Activated CD4-positive, alpha-beta memory T cell treated with anti-CD3 and anti-CD28 coated beads for 36 hours (primary cell): ENCODE data around the gene SPCS2. TPM values are rescaled to one million over a fixed set of nuclear protein-coding genes. Genes with fewer than 3 reads are reported as not detected.
A peak's percentile ranks its signal among the peaks of the same experiment; 100 is the strongest.

Experiments used
- CTCF ChIA-PET: fragments of 350-600 bp; sonication (Branson Sonifier 250); formaldehyde crosslinking; loops from one replicate; lab custom pipeline; 2021; ENCODE audit warnings: antibody characterized with exemption, inconsistent platforms; lab: Charles Lee
- POLR2A ChIA-PET: fragments of 350-600 bp; sonication (Branson Sonifier 250); formaldehyde crosslinking; loops from one replicate; lab custom pipeline; 2021; ENCODE audit warnings: antibody characterized with exemption; lab: Charles Lee
- DNase-seq: peaks from one replicate; pipeline ENCODE4 v3.0.0-alpha.2; 2020
- H3K27ac Mint-ChIP-seq: one replicate; pipeline ENCODE4 v1.8.0; 2021; ENCODE audit warnings: mixed read lengths
- H3K27me3 Mint-ChIP-seq: one replicate; pipeline ENCODE4 v1.8.0; 2021; ENCODE audit warnings: mixed read lengths
- H3K36me3 Mint-ChIP-seq: one replicate; pipeline ENCODE4 v1.8.0; 2021; ENCODE audit warnings: mixed read lengths
- H3K4me1 Mint-ChIP-seq: one replicate; pipeline ENCODE4 v1.8.0; 2021; ENCODE audit warnings: low read depth, mixed read lengths
- H3K4me3 Mint-ChIP-seq: one replicate; pipeline ENCODE4 v1.8.0; 2021; ENCODE audit warnings: mild to moderate bottlenecking, mixed read lengths
- H3K9me3 Mint-ChIP-seq: one replicate; pipeline ENCODE4 v1.8.0; 2021; ENCODE audit warnings: mixed read lengths
- intact Hi-C: fragments of 100-400 bp; cut with micrococcal nuclease; formaldehyde crosslinking; loops from one replicate; pipeline ENCODE4 v1.15.1; 2023
- total RNA-seq, 2 experiments: library from RNA; stranded (reverse); gene quantifications; one replicate each; pipeline ENCODE4 v1.2.3, GENCODE V29; 2021

Gene SPCS2
- total RNA-seq: 100 to 1,000 TPM; 126 to 138 TPM

DNA sequence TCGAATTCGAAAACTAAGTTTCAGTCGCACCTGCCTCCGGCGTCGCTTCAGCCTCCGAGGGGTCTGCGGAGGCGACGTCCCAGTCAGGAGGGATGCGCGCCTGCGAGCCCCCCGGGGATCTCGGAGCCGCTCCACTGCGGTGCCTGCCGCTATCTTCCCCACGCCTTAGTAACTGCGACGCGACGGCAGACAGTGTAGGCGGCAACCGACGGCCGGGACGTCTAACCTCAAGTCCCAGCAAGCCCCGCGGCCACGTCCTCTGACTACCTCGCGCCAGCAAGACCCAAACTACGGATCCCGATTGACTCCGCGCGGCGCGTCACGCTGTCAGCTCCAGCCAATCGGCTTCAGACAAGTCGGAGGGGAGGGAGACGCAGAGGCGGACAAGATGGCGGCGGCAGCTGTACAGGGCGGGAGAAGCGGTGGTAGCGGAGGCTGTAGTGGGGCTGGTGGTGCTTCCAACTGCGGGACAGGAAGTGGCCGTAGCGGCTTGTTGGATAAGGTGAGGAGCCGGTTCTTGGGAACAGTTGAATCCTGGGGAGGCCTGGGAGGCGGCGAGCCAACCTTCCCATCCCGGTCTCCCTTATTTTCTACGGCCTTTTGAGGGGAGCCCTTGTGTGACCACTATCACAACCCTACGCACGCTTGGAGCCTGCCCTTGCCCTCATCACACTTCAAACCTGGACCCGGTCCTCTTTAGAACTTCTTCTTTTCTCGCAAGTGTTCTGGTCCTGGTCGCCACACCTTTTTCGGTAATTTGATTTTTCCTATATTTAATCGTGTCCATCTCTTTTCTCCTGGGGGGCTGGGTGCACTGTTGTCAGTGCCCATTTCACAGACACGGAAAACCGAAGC, at the start of gene SPCS2, which contains the start of gene XRRA1:
Gene SPCS2, plus strand, starts transcription at position 369 of the 855 bp plus-strand sequence. Its CDS starts 20 bp downstream, at position 389.
Gene XRRA1, minus strand, starts transcription at position 194 of the 855 bp plus-strand sequence. CDS start 8,213 bp downstream, outside the sequence.
- peaks cover 19% of the 10 kb centered on the region for H3K36me3 Mint-ChIP-seq
- H3K4me3 Mint-ChIP-seq: peak within 1 kb of the TSS; percentile 99
- peak; percentile 99 for DNase-seq
- no peaks in the 10 kb centered on the region for H3K9me3 Mint-ChIP-seq
- POLR2A ChIA-PET: interaction anchor here (0.8 to 1.4 kb wide), 4 partner anchors 35 to 74 kb away, joined by 3 to 8 read pairs (median 3); partner anchors contain the start of gene NEU3
- H3K27me3 Mint-ChIP-seq: no peaks in the 10 kb centered on the region
- H3K27ac Mint-ChIP-seq: peak within 1 kb of the TSS; percentile 91
- CTCF ChIA-PET: interaction anchor here (0.6 to 1.0 kb wide), 3 partner anchors 19 to 292 kb away, joined by 3 to 4 read pairs (median 4); no protein-coding TSS in a partner anchor
- intact Hi-C loops: loop anchor here (1.0 to 2.0 kb wide), 4 partner anchors 16 to 404 kb away; partner anchors contain the start of gene NEU3
- H3K4me1 Mint-ChIP-seq: peaks cover 39% of the 10 kb centered on the region

DNA sequence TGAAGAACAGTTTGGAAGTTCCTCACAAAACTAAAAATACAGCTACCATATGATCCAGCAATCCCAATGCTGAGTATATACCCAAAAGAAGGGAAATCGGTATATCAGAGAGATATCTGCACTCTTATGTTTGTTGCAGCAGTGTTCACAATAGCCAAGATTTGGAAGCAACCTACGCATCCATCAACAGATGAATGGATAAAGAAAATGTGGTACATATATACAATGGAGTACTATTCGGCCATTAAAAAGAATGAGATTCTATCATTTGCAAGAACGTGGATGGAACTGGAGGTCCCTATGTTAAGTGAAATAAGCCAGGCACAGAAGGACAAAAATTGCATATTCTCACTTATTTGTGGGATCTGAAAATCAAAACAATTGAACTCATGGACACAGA, 46.7 kb upstream of the SPCS2 start:
- POLR2A ChIA-PET: no interaction called here
- H3K27me3 Mint-ChIP-seq: no peaks in the 10 kb centered on the region
- no peak overlapping the region for H3K27ac Mint-ChIP-seq
- intact Hi-C loops: no loop called here
- no peak overlapping the region for H3K4me3 Mint-ChIP-seq
- peaks cover 44% of the 10 kb centered on the region for H3K9me3 Mint-ChIP-seq
- H3K36me3 Mint-ChIP-seq: peaks cover 39% of the 10 kb centered on the region
- DNase-seq: no peak
- H3K4me1 Mint-ChIP-seq: no peaks in the 10 kb centered on the region
- CTCF ChIA-PET: no interaction called here

DNA sequence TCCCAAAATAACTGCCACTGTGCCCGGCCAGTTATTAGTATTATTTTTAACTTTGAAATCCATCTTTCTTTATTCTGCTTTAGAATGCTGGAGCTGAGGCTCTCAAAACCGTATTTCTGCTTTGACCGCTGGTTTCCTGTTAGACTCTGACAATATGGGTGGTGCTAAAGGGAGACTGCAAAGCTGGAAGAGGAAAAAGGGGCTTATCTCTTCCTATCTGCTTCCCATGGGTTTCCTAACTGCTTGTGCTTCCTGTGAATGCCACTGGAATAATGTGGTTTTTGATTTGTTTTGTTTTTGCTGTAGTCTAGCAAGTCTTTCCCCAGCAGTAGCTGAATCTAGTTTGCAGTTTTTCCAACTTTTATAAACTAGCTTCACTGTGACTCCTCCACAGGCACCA, 43.7 kb upstream of the SPCS2 start:
- Mint-ChIP-seq H3K27ac (no peak overlapping the region), H3K36me3 (peaks cover 26% of the 10 kb centered on the region), H3K4me3 (no peak overlapping the region), H3K4me1 (no peaks in the 10 kb centered on the region), H3K9me3 (peaks cover 22% of the 10 kb centered on the region), H3K27me3 (no peaks in the 10 kb centered on the region)
- DNase-seq: no peak
- ChIA-PET CTCF (no interaction called here), POLR2A (no interaction called here)
- intact Hi-C loops: no loop called here

DNA sequence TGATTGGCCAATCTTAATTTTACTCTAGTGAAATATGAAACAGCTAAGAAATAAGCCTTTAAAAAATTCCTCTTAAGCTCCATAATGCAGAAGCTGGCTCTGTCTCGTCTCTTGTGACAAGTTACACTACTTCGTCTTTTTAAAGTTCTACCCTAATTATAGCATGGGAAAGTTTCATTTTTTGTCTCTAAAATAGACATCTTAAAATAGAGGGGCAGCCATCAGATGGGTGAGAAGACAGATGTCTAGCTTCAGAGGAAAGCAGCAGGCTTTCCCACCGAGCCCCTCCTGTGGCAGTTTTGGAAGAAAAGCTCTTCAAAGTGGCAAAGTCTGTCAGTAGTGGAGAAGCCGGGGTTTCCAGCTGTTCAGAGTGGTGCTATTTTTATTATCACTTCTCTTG, 39.7 kb upstream of the SPCS2 start:
- Mint-ChIP-seq H3K4me1 (no peaks in the 10 kb centered on the region), H3K4me3 (no peak overlapping the region), H3K27me3 (no peaks in the 10 kb centered on the region), H3K36me3 (peaks cover 16% of the 10 kb centered on the region), H3K9me3 (no peaks in the 10 kb centered on the region), H3K27ac (no peak overlapping the region)
- intact Hi-C loops: no loop called here
- DNase-seq: no peak
- CTCF ChIA-PET: interaction anchor here (1.3 to 1.8 kb wide), 5 partner anchors 21 to 339 kb away, joined by 3 to 6 read pairs (median 5); partner anchors contain the start of gene TPBGL
- POLR2A ChIA-PET: no interaction called here

DNA sequence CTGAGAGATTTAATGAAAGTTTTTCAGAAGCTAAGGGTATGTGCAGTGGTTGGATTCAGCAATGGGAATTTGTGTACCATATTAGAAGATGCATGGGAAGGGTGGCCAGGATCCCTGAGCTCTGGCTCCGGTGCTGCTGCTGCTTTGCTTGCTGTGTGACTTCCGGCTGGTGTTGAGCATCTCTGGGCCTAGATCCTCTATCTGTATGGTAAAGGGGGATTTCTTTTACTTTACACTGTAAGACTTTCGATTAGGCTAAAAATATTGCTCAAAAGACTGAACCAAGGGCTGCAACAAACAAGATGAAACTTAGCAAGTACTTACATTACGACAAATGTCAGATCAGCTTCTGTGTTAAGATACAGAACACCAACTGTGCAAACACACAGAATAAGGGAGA, 39.3 kb upstream of the SPCS2 start:
- no peak overlapping the region for H3K27ac Mint-ChIP-seq
- CTCF ChIA-PET: interaction anchor here (0.8 to 1.8 kb wide), 5 partner anchors 19 to 332 kb away, joined by 3 to 6 read pairs (median 5); partner anchors contain the start of gene TPBGL
- H3K27me3 Mint-ChIP-seq: no peaks in the 10 kb centered on the region
- intact Hi-C loops: no loop called here
- H3K4me1 Mint-ChIP-seq: no peaks in the 10 kb centered on the region
- POLR2A ChIA-PET: no interaction called here
- no peak overlapping the region for H3K4me3 Mint-ChIP-seq
- H3K36me3 Mint-ChIP-seq: peaks cover 16% of the 10 kb centered on the region
- H3K9me3 Mint-ChIP-seq: no peaks in the 10 kb centered on the region
- DNase-seq: no peak

DNA sequence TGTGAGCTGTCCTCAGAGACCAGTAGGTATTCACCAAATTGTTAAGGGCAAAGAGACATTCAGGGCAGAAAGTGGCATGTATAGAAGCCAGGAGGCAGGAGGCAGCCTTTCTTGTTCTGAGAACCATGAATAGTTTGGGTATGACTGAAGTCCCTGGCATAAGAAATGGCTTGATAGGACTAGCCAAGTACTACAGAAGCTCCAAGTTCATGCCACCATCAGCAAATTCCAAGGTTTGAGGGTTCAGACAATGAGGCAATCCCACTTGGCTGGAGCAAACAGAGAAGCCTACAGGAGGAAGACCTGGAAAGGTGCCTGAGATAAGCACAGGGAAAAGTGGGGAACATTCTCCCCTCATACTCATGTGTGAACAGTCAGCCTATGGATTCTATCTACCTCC, 25.9 kb upstream of the SPCS2 start:
- ChIA-PET POLR2A (no interaction called here), CTCF (interaction anchor here (0.7 kb wide), 1 partner anchor 65 kb away, joined by 3 read pairs; the partner anchor contains the start of gene NEU3)
- DNase-seq: no peak
- intact Hi-C loops: no loop called here
- H3K36me3 Mint-ChIP-seq: peaks cover 8% of the 10 kb centered on the region
- H3K27ac Mint-ChIP-seq: no peak overlapping the region
- H3K9me3 Mint-ChIP-seq: no peaks in the 10 kb centered on the region
- H3K27me3 Mint-ChIP-seq: no peaks in the 10 kb centered on the region
- H3K4me1 Mint-ChIP-seq: peaks cover 8% of the 10 kb centered on the region
- H3K4me3 Mint-ChIP-seq: no peak overlapping the region

DNA sequence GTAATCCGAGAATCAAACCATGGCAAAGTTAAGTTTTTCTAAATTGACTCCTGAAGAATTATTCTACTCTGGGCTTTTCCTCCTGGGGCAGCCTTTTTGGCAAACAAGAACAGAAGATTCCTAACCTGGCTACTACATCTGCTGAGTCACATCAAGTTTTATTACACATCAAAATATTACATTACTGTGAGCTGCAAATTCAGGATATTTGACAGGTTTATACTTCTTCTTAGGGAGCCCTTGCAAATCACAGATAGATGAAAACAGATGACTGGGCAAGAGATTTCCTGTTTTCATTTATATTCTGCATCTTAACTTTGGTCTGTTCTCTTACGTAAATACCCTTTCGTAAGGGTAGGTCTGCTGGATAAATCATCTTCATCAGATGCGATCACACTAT, 23.8 kb upstream of the SPCS2 start:
- intact Hi-C loops: loop anchor here (5.0 kb wide), 1 partner anchor 177 kb away; no protein-coding TSS in a partner anchor
- H3K9me3 Mint-ChIP-seq: no peaks in the 10 kb centered on the region
- ChIA-PET CTCF (interaction anchor here (1.8 to 8.8 kb wide), 5 partner anchors 97 to 280 kb away, joined by 5 to 75 read pairs (median 11); no protein-coding TSS in a partner anchor), POLR2A (interaction anchor here (1.2 kb wide), 1 partner anchor 18 kb away, joined by 3 read pairs; no protein-coding TSS in a partner anchor)
- peaks cover 8% of the 10 kb centered on the region for H3K4me1 Mint-ChIP-seq
- H3K27ac Mint-ChIP-seq: no peak overlapping the region
- no peak for DNase-seq
- H3K36me3 Mint-ChIP-seq: no peaks in the 10 kb centered on the region
- H3K27me3 Mint-ChIP-seq: no peaks in the 10 kb centered on the region
- no peak overlapping the region for H3K4me3 Mint-ChIP-seq

DNA sequence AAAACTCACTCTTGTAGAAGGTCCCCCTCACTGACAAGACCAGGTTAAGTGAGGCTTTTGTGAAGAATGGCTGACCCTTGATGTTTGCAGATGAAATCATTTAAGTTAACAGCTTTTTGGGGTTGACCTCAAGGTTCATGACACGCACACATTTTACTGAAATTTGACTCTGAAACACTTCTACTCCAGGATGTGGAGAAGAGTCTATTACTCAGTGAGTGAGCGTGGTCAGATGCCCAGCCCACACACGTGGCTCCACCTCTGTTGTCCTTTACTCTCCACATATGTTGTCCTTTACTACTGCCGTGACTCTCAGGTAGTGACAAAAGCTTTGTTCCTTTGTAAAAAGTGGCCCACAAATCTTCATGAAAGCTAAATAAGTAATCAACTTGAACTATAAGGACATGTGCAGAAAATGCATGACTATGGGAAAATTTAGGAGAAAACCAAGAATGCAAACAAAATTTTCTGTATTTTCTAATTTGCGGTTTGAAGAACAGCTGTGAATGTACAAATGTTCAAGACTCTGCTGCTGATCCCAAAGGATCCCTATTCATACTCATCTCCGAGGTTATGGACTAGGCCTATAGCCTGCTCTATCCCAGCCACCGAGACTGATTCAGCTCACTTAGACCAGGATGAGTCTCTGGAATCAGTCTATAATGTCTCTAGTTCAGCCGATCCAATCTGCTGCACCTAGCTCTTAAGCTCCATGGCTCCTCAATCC, 22.6 kb upstream of the SPCS2 start:
- Mint-ChIP-seq H3K36me3 (no peaks in the 10 kb centered on the region), H3K4me3 (no peak overlapping the region), H3K9me3 (no peaks in the 10 kb centered on the region), H3K4me1 (peaks cover 8% of the 10 kb centered on the region), H3K27ac (no peak overlapping the region), H3K27me3 (no peaks in the 10 kb centered on the region)
- ChIA-PET POLR2A (interaction anchor here (1.2 kb wide), 1 partner anchor 16 kb away, joined by 3 read pairs; no protein-coding TSS in a partner anchor), CTCF (interaction anchor here (0.7 to 8.8 kb wide), 12 partner anchors 14 to 353 kb away, joined by 3 to 75 read pairs (median 6); partner anchors contain the start of gene TPBGL)
- DNase-seq: peak; percentile 71
- intact Hi-C loops: loop anchor here (5.0 kb wide), 1 partner anchor 176 kb away; no protein-coding TSS in a partner anchor

DNA sequence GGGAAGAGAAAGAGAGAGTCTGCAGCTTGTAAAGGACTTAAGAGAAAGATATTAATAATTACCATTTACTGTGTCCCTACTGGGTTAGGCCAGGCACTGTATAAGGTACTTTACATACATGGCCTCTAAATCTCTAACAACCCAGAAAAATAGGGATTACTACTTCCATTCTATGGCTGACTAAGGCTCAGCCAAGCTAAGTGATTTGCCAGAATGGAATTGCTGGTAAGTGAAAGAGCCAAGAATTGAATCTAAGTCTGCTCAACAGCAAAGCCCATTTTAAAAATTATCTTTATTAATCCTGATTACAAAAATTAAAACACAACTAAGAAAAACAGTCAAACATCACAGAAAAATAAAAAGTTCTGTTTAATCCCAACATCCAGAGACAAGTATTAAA, 21.6 kb upstream of the SPCS2 start:
- Mint-ChIP-seq H3K4me1 (peaks cover 11% of the 10 kb centered on the region), H3K9me3 (no peaks in the 10 kb centered on the region), H3K4me3 (no peak overlapping the region), H3K36me3 (no peaks in the 10 kb centered on the region), H3K27ac (no peak overlapping the region), H3K27me3 (no peaks in the 10 kb centered on the region)
- ChIA-PET POLR2A (no interaction called here), CTCF (interaction anchor here (0.7 to 8.8 kb wide), 5 partner anchors 104 to 314 kb away, joined by 3 to 75 read pairs (median 4); partner anchors contain the start of gene TPBGL)
- DNase-seq: no peak
- intact Hi-C loops: loop anchor here (5.0 kb wide), 1 partner anchor 175 kb away; no protein-coding TSS in a partner anchor

DNA sequence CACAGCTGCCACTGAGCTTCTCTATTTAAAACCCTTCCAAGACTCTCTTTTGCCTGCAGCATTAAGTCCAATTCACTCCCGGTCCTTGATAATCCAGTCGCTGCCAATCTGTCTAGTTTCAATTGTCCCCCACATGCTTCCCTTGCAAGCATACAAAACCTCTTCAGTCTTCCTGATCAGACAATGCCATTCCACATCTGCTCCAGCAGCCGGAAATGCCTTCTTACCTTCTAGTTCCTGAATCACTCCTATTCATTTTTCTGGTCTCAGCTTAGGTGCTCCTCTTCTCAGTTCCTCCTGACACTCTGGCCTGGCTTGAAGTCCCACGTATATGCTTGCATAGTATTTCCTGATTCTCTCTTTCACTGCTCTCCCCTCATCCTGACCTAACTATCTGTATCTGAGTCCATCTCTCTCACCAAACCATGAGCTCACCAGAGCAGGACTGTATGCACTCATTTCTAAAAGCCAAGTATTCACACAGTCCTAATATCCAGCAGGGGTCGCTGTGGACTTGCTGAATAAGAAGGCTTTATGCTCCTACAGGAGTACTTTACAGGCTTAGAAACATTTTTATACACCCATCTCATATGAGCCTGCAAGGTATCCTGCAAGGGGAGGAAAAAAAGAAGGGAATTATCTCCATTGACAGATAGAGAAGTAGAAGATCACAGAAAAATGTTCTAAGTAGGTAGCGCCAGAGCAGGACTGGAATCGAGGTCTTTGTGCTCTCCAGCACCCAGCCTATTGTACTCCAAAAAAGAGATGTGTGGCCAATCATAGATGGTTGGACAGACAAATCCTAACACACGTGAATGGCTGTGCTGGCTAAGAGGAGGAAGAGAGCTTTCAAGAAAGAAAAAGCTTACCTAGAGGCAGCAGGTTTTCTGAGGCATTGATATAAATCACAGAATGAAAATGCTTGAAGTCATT, 19.4 kb upstream of the SPCS2 start:
- Mint-ChIP-seq H3K4me3 (no peak overlapping the region), H3K36me3 (peaks cover 2% of the 10 kb centered on the region), H3K27me3 (no peaks in the 10 kb centered on the region), H3K27ac (no peak overlapping the region), H3K4me1 (peaks cover 14% of the 10 kb centered on the region), H3K9me3 (no peaks in the 10 kb centered on the region)
- DNase-seq: peak; percentile 69
- CTCF ChIA-PET: interaction anchor here (0.6 to 8.8 kb wide), 36 partner anchors 9 to 342 kb away, joined by 3 to 75 read pairs (median 4); partner anchors contain the start of genes NEU3, SPCS2, TPBGL and XRRA1
- POLR2A ChIA-PET: no interaction called here
- intact Hi-C loops: loop anchor here (1.0 to 5.0 kb wide), 6 partner anchors 59 to 319 kb away; partner anchors contain the start of gene NEU3
